ENCODE measurements around the gene SLC35G1.

Gene SLC35G1

GRCh38 chr10:93947055-93947454 is 53.3 kb downstream of the SLC35G1 start:
- CTCF ChIA-PET = interaction anchor here (2.9 kb wide), 1 partner anchor 31 kb away, joined by 14 read pairs; no protein-coding TSS in a partner anchor
- POLR2A ChIA-PET = no interaction called here
- TF ChIP-seq CTCF (IDR thresholded peaks at IDR 0.05; ENCODE audit: insufficient read depth, low read length, missing control alignments) = no peak
- no peak overlapping the region for H3K4me3 ChIP-seq (ENCODE audit: low read depth, low read length)
- peak; percentile 40 for DNase-seq (ENCODE audit: low read depth, low spot score)

- POLR2A ChIA-PET = no interaction called here
- TF ChIP-seq CTCF (IDR thresholded peaks at IDR 0.05; ENCODE audit: insufficient read depth, low read length, missing control alignments) = no peak
- DNase-seq (ENCODE audit: low read depth, low spot score) = no peak
- CTCF ChIA-PET = interaction anchor here (2.9 kb wide), 1 partner anchor 31 kb away, joined by 14 read pairs; no protein-coding TSS in a partner anchor
- no peak overlapping the region for H3K4me3 ChIP-seq (ENCODE audit: low read depth, low read length)
Measured at GRCh38 chr10:93947524-93947923, 53.7 kb downstream of the SLC35G1 start.

- TF ChIP-seq CTCF (IDR thresholded peaks at IDR 0.05; ENCODE audit: insufficient read depth, low read length, missing control alignments) = no peak
- ChIA-PET POLR2A (no interaction called here), CTCF (no interaction called here)
- no peak for DNase-seq (ENCODE audit: low read depth, low spot score)
- H3K4me3 ChIP-seq (ENCODE audit: low read depth, low read length) = no peak overlapping the region
Measured at GRCh38 chr10:93951905-93952304, 58.1 kb downstream of the SLC35G1 start.

All from AG04449 (cell line).